GM19372 (cell line): ENCODE measurements around the gene ZNF584.
"Not testable (repeated sequence)": the region's sequence is repeated elsewhere in the genome, so short reads cannot be mapped to it uniquely, and the experiment has no call there.

Experiments used
- ATAC-seq: cut with Tn5 transposase; IDR thresholded peaks from one replicate; pipeline ENCODE4 v1.9.1; 2021; ENCODE audit warnings: mild to moderate bottlenecking, low read depth, moderate library complexity; ENCODE audit not compliant: unreplicated experiment

The ZNF584 gene

GRCh38 chr19:58408152-58409009 is at the start of gene ZNF584:
Gene ZNF584 (plus strand): TSS chr19:58408649. CDS start chr19:58409148, 499 bp downstream.
- peak; percentile 95 for ATAC-seq

GRCh38 chr19:58361900-58362271 is 46.6 kb upstream of the ZNF584 start:
- peak; percentile 16 for ATAC-seq

GRCh38 chr19:58362272-58362994 is 46.0 kb upstream of the ZNF584 start, which contains the start of gene ZNF497:
Gene ZNF497 (minus strand): TSS chr19:58362751. CDS start chr19:58357635, 5,116 bp downstream.
- peak; percentile 84 for ATAC-seq

- no peak for ATAC-seq
Measured at GRCh38 chr19:58364146-58364545, 44.3 kb upstream of the ZNF584 start.

GRCh38 chr19:58366585-58367430 is 41.6 kb upstream of the ZNF584 start:
- ATAC-seq = no peak

- ATAC-seq = no peak
Measured at GRCh38 chr19:58367698-58368454, 40.6 kb upstream of the ZNF584 start.

GRCh38 chr19:58368561-58369360 is 39.7 kb upstream of the ZNF584 start:
- ATAC-seq = no peak

- ATAC-seq = no peak
Measured at GRCh38 chr19:58372311-58373133, 35.9 kb upstream of the ZNF584 start.

- ATAC-seq = no peak
Measured at GRCh38 chr19:58374200-58374599, 34.2 kb upstream of the ZNF584 start.

- ATAC-seq = not testable (repeated sequence)
Measured at GRCh38 chr19:58376724-58377123, 31.7 kb upstream of the ZNF584 start.

- ATAC-seq = no peak
Measured at GRCh38 chr19:58379246-58379645, 29.2 kb upstream of the ZNF584 start.

GRCh38 chr19:58380037-58380661 is 28.3 kb upstream of the ZNF584 start:
- ATAC-seq = no peak

GRCh38 chr19:58380662-58381459 is 27.6 kb upstream of the ZNF584 start, which contains the start of gene ZNF837:
Gene ZNF837 (minus strand): TSS chr19:58381030. CDS start chr19:58369332, 11,698 bp downstream.
- ATAC-seq = peak; percentile 86

GRCh38 chr19:58381460-58382212 is 26.8 kb upstream of the ZNF584 start:
- ATAC-seq = no peak

- no peak for ATAC-seq
Measured at GRCh38 chr19:58382997-58383603, 25.3 kb upstream of the ZNF584 start.
